Ovary (tissue), 3 donors: ENCODE results near the gene SKIL.

Experiments
- CTCF ChIP-seq, 3 donors: fragments of 450-650 bp in 2 of 3; fragments of 200-600 bp in 1 of 3; IDR thresholded peaks; one replicate each; pipeline versions ENCODE4 v1.5.1 to v1.8.0; 2016 to 2022; ENCODE audit warnings: antibody characterized with exemption in 3 of 3, mild to moderate bottlenecking in 1 of 3
- EP300 ChIP-seq: sonication (generic); formaldehyde crosslinking; IDR thresholded peaks from one replicate; pipeline ENCODE4 v1.6.1; 2017; ENCODE audit warnings: antibody characterized with exemption
- POLR2A ChIP-seq: fragments of 450-650 bp; IDR thresholded peaks from one replicate; pipeline ENCODE4 v1.6.1; 2017; ENCODE audit warnings: antibody characterized with exemption, mild to moderate bottlenecking, moderate library complexity
- donor health status: DM: no; HTN: no; CAD: no.

- TF ChIP-seq POLR2A (no peak), EP300 (no peak), CTCF (IDR thresholded peaks at IDR 0.05) (no peak)
Measured at GRCh38 chr3:170352936-170353335, 4.6 kb upstream of the SKIL start.
